Measurements from ENCODE around the gene ERMARD.

GRCh38 chr6:169714595-169714994 lies 36.8 kb upstream of the ERMARD start:
- TF ChIP-seq TEAD4 (CRISPR knock-in tag; IDR thresholded peaks at IDR 0.05) (no peak), CTCF (IDR thresholded peaks at IDR 0.05) (no peak), JUN (CRISPR knock-in tag; IDR thresholded peaks at IDR 0.05) (no peak), MAX (CRISPR knock-in tag; IDR thresholded peaks at IDR 0.05) (no peak)

All from WTC11 (cell line).